HG02588 (cell line): ENCODE measurements around the gene PLXNB2.

ENCODE experiments used
- ATAC-seq: cut with Tn5 transposase; IDR thresholded peaks from one replicate; pipeline ENCODE4 v1.9.1; 2021; ENCODE audit warnings: mild to moderate bottlenecking, moderate library complexity; ENCODE audit not compliant: unreplicated experiment

The PLXNB2 gene

DNA sequence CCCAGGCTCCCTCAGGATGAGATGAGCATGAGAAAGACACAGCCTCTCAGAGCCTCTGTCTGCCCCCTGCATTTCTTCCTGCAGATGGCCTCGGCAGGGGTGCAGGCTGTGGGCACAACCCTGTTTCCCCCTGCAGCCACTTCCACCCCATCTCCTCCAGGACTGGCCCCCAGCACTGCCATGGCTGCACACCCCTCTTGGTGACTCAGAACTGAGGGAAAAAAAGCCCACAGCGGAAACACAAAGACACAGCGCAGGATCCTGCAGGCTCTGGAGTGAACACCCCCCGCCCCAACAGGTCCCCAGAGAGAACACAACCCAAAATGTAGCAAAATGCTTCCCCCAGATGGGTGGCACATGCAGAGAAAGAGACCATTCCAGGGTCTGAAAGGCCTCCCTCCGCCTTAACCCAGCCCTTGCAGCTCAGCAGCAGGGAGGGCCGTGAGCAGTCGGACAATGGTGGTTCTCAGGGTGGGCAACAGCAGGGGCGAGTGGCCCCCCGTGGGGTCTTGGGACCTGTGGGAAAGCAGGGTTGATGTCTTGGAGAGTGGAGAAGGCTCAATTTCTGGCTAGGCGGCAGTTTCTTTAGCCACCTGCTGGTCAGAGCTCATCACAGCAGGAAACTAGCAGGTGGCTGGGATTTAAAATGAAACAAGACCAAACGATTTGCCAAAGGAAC is 70.6 kb downstream of the PLXNB2 start:
- ATAC-seq = no peak

DNA sequence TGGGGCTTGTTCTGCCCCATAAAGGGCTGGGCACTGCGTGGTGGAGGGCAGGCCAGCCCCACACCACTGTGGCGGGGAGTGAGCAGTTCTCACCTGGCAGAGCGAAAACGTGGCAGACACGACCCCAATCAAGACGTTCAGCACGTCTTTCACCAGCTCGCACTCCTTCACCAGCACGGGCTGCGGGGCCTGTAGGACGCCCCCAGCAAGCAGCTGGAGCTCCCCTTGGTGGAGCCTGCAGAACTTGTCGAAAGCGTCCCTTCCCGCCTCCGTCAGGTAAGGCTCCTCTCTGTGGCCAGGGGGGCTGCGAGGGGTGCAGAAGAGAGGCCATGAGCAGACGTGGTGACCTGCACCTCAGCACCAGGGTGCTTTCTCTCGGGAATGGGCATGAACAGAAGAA is 74.2 kb downstream of the PLXNB2 start:
- no peak for ATAC-seq

DNA sequence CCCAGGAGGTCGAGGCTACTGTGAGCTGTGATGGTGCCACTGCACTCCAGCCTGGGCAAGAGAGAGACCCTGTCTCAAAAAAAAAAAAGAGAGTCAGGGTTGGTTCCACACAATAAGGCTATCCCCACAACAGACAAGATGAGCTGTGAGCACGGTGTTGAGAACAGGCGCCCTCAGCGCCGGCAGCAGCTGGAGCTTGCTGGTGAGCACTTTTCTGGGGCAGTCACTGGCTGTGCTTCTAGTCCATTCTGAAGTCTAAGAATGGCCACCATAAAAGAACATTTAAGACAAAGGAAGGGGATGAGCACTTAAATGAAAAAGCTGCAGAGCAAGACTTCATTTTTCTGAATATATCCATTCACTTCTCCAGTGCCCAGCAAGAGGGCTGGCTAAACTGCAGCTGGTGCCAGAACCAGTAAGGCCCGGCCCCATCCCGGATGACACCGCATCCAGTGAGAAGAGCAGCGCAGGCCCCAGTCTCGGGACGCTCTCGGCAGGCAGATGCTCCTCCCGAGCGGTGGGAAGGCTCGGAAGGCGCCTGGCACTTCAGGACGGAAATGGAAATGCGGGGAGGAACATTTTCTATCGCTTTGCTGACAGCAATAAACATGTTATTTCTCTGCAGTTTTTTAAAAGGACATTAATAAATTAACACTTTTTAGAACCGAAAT is 74.8 kb downstream of the PLXNB2 start:
- no peak for ATAC-seq

DNA sequence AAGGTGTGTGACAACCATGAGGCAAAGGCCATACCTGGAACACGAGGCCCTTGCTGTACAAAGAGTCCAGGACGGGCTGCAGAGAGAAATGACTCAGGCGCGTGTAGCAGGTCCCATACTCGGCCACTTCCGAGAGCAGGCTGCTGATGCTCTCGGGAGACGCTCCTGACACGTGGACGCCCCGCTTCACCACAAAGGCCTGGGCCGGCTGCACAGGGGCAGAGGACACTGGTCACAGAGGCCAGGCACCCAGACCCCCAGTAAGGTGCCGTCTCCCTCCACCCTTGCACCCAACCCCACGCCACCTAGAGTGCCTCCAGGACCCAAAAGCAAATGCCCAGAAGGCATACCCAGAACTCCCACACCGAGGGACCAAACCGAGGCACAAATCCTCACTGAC is 78.1 kb downstream of the PLXNB2 start:
- no peak for ATAC-seq

GRCh38 chr22:50228366-50228765 is 79.1 kb downstream of the PLXNB2 start:
- no peak for ATAC-seq

GRCh38 chr22:50227579-50228215 is 79.7 kb downstream of the PLXNB2 start:
- ATAC-seq = no peak

DNA sequence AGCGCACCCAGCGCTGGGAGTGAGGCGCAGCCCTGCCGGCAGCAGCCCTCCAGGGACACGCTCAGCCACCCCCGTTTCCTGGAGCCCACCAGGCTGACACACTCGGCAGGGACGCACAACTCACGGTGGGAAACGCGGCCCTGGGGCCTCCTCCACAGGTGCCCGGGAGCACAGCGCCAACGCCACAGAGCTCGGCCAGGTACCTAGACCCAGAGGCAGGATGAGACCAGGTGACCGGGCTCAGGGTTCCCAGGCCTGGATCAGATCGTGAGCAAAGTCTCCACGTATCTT is 80.6 kb downstream of the PLXNB2 start:
- no peak for ATAC-seq

DNA sequence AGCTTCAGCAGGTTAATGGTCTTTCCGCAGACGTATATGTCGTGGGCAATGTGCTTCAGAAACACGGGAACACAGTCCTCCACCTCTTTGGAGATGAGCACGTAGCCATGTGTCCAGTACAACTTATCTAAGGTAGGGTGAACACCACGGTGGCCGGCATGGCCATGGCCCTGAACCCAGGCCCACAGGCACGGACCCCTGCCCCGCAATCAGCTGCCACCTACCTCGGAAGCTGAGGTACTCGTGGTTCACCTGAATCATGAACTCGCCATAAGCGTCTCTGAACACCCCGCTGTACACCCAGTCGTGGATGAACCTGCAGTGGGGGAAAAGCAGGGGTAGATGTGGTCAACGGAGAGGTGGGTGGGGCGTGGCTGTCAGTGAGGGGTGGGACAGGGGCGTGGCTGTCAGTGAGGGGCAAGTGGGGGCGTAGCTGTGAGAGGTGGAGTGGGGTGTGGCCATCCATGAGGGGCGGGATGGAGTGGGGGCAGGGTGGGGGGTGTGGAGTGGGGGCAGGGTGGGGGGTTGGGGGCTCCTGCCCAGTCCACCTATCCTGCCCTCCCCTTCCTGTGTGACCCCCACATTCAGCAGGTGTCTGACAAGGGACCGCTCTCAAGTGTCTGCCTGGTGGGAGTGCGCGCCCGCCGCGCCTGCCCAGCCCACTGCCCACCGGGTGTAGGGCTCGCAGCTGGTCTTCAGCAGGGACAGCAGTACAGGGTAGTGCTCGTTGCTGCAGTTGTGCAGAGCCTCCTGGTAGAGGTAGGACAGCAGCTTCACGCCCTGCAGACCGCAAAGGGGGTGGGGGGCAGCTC is 81.2 kb downstream of the PLXNB2 start:
- ATAC-seq = no peak

- no peak for ATAC-seq
These were observed 82.1 kb downstream of the PLXNB2 start for GRCh38 chr22:50225200-50225969.
